Stomach (tissue), 9 donors: ENCODE measurements around the gene OR2D2. TPM values are rescaled to one million over a fixed set of nuclear protein-coding genes. Genes with fewer than 3 reads are reported as not detected.
"Not testable (repeated sequence)": the region's sequence is repeated elsewhere in the genome, so short reads cannot be mapped to it uniquely, and the experiment has no call there.

Experiments
- DNase-seq, 2 donors: peaks; one replicate each; pipeline versions ENCODE4 v3.0.0 to v3.0.0-alpha.2; 2013 to 2019
- H3K27ac ChIP-seq, 5 donors: fragments of 200-600 bp in 4 of 5; sonication (generic) in 4 of 5; one replicate each; pipeline ENCODE4 v1.5.1; 2013 to 2019; ENCODE audit warnings: mild to moderate bottlenecking in 1 of 5, moderate library complexity in 1 of 5
- H3K27me3 ChIP-seq, 3 donors: fragments of 200-600 bp; sonication (generic); one replicate each; pipeline ENCODE4 v1.5.1; 2017 to 2019; ENCODE audit warnings: mixed run types in 1 of 3
- H3K36me3 ChIP-seq, 4 donors: fragments of 200-600 bp; sonication (generic); 1 replicate in 3 of 4; 2 replicates in 1 of 4; pipeline ENCODE4 v1.5.1; 2016 to 2019
- H3K4me1 ChIP-seq, 4 donors: fragments of 200-600 bp; sonication (generic); one replicate each; pipeline ENCODE4 v1.5.1; 2016 to 2019
- H3K4me3 ChIP-seq, 4 donors: fragments of 200-600 bp; sonication (generic) in 3 of 4; one replicate each; pipeline ENCODE4 v1.5.1; 2016 to 2019; ENCODE audit warnings: mild to moderate bottlenecking in 1 of 4
- H3K9me3 ChIP-seq, 4 donors: fragments of 200-600 bp; sonication (generic); one replicate each; pipeline ENCODE4 v1.5.1; 2016 to 2019
- EP300 ChIP-seq: sonication (generic); formaldehyde crosslinking; IDR thresholded peaks from one replicate; pipeline ENCODE4 v1.6.1; 2017; ENCODE audit warnings: antibody characterized with exemption
- POLR2A ChIP-seq, 4 donors: fragments of 450-650 bp; IDR thresholded peaks; one replicate each; pipeline ENCODE4 v1.6.1; 2016; ENCODE audit warnings: antibody characterized with exemption in 4 of 4, control low read depth in 2 of 4, mild to moderate bottlenecking in 1 of 4, moderate library complexity in 1 of 4
- POLR2AphosphoS5 ChIP-seq, 3 donors: sonication (generic); formaldehyde crosslinking; IDR thresholded peaks; one replicate each; pipeline ENCODE4 v1.6.1; 2016; ENCODE audit warnings: antibody characterized with exemption in 3 of 3
- WGBS, 5 donors: extraction: QIAGEN DNeasy Blood & Tissue Kit in 3 of 5; methylation state at CpG; one replicate each; pipeline versions ENCODE4 v1.1.5 to v1.1.7; 2013 to 2018; 5-methylcytosine and 5-hydroxymethylcytosine counted together
- intact Hi-C: fragments of 100-400 bp; cut with DNase I; formaldehyde crosslinking; loops from one replicate; pipeline ENCODE4 v1.15.1; 2023; ENCODE audit warnings: low total_unique reads
- polyA plus RNA-seq, 3 donors: library from polyadenylated mRNA; stranded (reverse); fragments of 200-250 nt; gene quantifications; one replicate each; pipeline ENCODE4 v1.2.3, GENCODE V29; 2013
- total RNA-seq, 5 donors: library from RNA; depleted of rRNA; stranded (reverse); fragments of >200 nt; gene quantifications; one replicate each; pipeline versions ENCODE4 v1.1.0 to v1.2.3, GENCODE V29; 2014 to 2016
- TF ChIP-seq, protein P1 (sequence below), 7 experiments: fragments of 450-650 bp in 4 of 7; fragments of 200-600 bp in 3 of 7; sonication (generic) in 3 of 7; IDR thresholded peaks; one replicate each; pipeline ENCODE4 v1.5.1; 2016 to 2019; ENCODE audit warnings: antibody characterized with exemption in 7 of 7, control low read depth in 2 of 7, mild to moderate bottlenecking in 1 of 7
- donor health status: healthy with polysubstance abuse.
- donor health status: Bipolar disorder and iron deficiency.
- donor health status: healthy.

OR2D2 gene
- total and polyA plus RNA-seq, 8 donors: not detected

DNA sequence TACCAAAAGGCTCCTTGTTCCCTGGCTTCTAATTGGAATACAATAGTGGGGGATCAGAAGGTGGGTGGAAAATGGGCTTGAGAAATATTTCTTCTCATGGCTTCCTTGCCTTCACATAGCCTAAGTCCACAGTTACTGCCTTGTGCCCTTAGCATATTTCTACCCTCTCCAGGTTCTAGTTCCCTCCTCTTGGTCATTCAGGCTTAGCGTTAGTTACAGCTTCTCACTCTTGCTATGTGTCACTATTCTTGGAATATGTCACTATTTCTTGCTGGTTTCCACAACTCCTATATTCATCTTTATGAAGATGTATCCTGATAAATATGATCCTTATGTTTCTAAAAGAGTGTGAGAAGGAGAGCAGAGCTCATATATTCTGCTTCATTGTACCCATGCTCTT lies 2.5 kb downstream of the OR2D2 start:
- no peak for DNase-seq
- WGBS, 5 donors: 75 to 90% (median 76%) methylated on average over 1 of the region's 1 CpG
- Histone ChIP-seq H3K9me3 (peaks cover 0 to 10% (median 4%) of the 10 kb centered on the region in 4 donors), H3K36me3 (no peaks in the 10 kb centered on the region), H3K4me3 (no peak overlapping the region), H3K27me3 (no peaks in the 10 kb centered on the region), H3K27ac (no peak overlapping the region), H3K4me1 (no peaks in the 10 kb centered on the region)
- TF ChIP-seq POLR2A (IDR thresholded peaks at IDR 0.05) (no peak), EP300 (no peak), POLR2AphosphoS5 (IDR thresholded peaks at IDR 0.05) (no peak)
- TF ChIP-seq, protein P1, sequence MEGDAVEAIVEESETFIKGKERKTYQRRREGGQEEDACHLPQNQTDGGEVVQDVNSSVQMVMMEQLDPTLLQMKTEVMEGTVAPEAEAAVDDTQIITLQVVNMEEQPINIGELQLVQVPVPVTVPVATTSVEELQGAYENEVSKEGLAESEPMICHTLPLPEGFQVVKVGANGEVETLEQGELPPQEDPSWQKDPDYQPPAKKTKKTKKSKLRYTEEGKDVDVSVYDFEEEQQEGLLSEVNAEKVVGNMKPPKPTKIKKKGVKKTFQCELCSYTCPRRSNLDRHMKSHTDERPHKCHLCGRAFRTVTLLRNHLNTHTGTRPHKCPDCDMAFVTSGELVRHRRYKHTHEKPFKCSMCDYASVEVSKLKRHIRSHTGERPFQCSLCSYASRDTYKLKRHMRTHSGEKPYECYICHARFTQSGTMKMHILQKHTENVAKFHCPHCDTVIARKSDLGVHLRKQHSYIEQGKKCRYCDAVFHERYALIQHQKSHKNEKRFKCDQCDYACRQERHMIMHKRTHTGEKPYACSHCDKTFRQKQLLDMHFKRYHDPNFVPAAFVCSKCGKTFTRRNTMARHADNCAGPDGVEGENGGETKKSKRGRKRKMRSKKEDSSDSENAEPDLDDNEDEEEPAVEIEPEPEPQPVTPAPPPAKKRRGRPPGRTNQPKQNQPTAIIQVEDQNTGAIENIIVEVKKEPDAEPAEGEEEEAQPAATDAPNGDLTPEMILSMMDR (IDR thresholded peaks at IDR 0.05): no peak
- intact Hi-C loops: no loop called here

- intact Hi-C loops: no loop called here
- TF ChIP-seq, protein P1 (IDR thresholded peaks at IDR 0.05): no peak
- TF ChIP-seq POLR2AphosphoS5 (IDR thresholded peaks at IDR 0.05) (no peak), EP300 (no peak), POLR2A (IDR thresholded peaks at IDR 0.05) (no peak)
- no peak for DNase-seq
- Histone ChIP-seq H3K9me3 (peaks cover 0 to 10% (median 4%) of the 10 kb centered on the region in 4 donors), H3K4me3 (no peak overlapping the region), H3K4me1 (no peaks in the 10 kb centered on the region), H3K27ac (no peak overlapping the region), H3K36me3 (no peaks in the 10 kb centered on the region), H3K27me3 (no peaks in the 10 kb centered on the region)
- WGBS, 5 donors: 79 to 89% (median 85%) methylated on average over 4 of the region's 4 CpGs
Measured at GRCh38 chr11:6888830-6889229, 3.5 kb downstream of the OR2D2 start.

DNA sequence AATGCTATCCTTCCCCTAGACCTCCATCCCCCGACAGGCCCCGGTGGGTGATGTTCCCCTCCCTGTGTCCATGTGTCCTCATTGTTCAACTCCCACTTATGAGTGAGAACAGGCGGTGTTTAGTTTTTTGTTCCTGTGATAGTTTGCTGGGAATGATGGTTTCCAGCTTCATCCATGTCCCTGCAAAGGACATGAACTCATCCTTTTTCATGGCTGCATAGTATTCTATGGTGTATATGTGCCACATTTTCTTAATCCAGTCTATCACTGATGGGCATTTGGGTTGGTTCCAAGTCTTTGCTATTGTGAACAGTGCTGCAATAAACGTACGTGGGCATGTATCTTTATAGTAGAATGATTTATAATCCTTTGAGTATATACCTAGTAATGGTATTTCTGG lies 4.6 kb downstream of the OR2D2 start:
- WGBS, 5 donors: 84 to 95% (median 91%) methylated on average over 5 of the region's 5 CpGs

DNA sequence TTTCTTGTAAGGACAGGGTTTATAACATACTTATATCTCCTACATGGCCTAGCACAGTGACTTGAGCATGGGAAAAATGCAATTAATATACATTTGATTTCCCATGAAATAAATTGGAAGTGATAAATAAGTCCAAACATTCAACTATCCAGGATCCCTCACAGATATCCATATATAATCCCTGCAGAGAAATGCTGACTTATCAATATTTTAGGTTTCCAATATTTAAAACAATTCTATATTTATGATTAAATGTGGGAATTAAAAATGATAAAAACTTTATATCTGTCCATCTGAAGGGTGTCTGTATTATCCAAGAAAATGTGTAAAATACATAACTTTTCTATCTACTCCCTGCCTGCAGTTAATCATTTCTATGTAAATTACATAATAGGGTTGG lies 9.5 kb downstream of the OR2D2 start:
- Histone ChIP-seq H3K9me3 (peaks cover 0 to under 1% (median 0%) of the 10 kb centered on the region in 4 donors), H3K27ac (no peak overlapping the region), H3K4me3 (no peak overlapping the region), H3K4me1 (no peaks in the 10 kb centered on the region), H3K36me3 (no peaks in the 10 kb centered on the region), H3K27me3 (no peaks in the 10 kb centered on the region)
- no peak for TF ChIP-seq POLR2AphosphoS5 (IDR thresholded peaks at IDR 0.05)
- TF ChIP-seq POLR2A (IDR thresholded peaks at IDR 0.05): no peak
- no peak for TF ChIP-seq EP300
- TF ChIP-seq, protein P1 (IDR thresholded peaks at IDR 0.05): no peak
- intact Hi-C loops: no loop called here
- DNase-seq: no peak

More for the DNA sequence above, 4.6 kb downstream of the OR2D2 start:
- H3K27me3 ChIP-seq, H3K36me3 ChIP-seq, H3K4me1 ChIP-seq, H3K4me3 ChIP-seq, intact Hi-C loops, DNase-seq, H3K27ac ChIP-seq, H3K9me3 ChIP-seq: not testable (repeated sequence)

DNA sequence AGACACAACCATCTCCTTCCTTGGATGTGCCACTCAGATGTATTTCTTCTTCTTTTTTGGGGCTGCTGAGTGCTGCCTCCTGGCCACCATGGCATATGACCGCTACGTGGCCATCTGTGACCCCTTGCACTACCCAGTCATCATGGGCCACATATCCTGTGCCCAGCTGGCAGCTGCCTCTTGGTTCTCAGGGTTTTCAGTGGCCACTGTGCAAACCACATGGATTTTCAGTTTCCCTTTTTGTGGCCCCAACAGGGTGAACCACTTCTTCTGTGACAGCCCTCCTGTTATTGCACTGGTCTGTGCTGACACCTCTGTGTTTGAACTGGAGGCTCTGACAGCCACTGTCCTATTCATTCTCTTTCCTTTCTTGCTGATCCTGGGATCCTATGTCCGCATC lies 15.4 kb downstream of the OR2D2 start:
- no peak for TF ChIP-seq POLR2AphosphoS5 (IDR thresholded peaks at IDR 0.05)
- TF ChIP-seq POLR2A (IDR thresholded peaks at IDR 0.05): no peak
- TF ChIP-seq EP300: no peak
- TF ChIP-seq, protein P1 (IDR thresholded peaks at IDR 0.05): no peak
- Histone ChIP-seq H3K9me3 (peaks cover 0 to 11% (median 5%) of the 10 kb centered on the region in 4 donors), H3K27me3 (no peaks in the 10 kb centered on the region), H3K36me3 (no peaks in the 10 kb centered on the region), H3K27ac (no peak overlapping the region), H3K4me1 (no peaks in the 10 kb centered on the region), H3K4me3 (no peak overlapping the region)
- intact Hi-C loops: no loop called here
- 74 to 93% (median 83%) methylated on average over 2 to 3 of the region's 3 CpGs for WGBS, 5 donors
- DNase-seq: no peak
